GM06990 (cell line): Measurements from ENCODE around the gene MINDY4.

Experiments used
- DNase-seq: peaks from one replicate; pipeline ENCODE4 v3.0.0-alpha.2; 2011; ENCODE audit not compliant: insufficient read length; ENCODE audit errors: extremely low read depth
- H3K27me3 ChIP-seq: replicated peaks from 2 replicates; pipeline ENCODE4 v1.6.0; 2011; ENCODE audit warnings: low read length; ENCODE audit not compliant: control insufficient read depth, insufficient read depth
- H3K36me3 ChIP-seq: 2 replicates; pipeline ENCODE4 v1.5.1; 2011; ENCODE audit warnings: low read length; ENCODE audit not compliant: control insufficient read depth, insufficient read depth
- H3K4me3 ChIP-seq: replicated peaks from 2 replicates; pipeline ENCODE4 v1.5.1; 2011; ENCODE audit warnings: low read depth, mild to moderate bottlenecking, control low read depth, low read length
- TF ChIP-seq, protein P1 (sequence below): IDR thresholded peaks from 2 replicates; pipeline ENCODE4 v1.5.1; 2011; ENCODE audit warnings: low read length, control low read depth, mild to moderate bottlenecking, inconsistent platforms; ENCODE audit not compliant: insufficient read depth, poor library complexity, severe bottlenecking

MINDY4 gene

DNA sequence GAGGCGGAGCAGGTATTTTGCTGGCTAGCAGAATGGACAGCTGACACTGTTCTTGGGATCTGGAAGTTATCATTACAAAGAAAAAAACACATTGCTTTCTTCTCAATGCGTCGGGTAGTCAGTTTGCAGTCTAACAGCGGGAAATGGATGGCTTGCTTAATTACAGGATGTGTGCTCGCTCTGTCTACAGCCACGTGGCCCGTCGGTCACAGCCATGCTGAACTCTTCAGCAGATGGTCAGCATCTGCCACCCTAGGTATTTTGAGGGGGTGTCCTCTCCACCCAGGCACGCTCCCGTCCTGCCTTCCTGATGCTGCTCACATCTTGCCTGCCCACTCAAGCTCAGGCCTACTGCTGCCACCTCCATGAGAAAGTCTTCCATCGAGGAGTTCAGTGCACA lies 39.6 kb upstream of the MINDY4 start:
- DNase-seq, result no peak
- TF ChIP-seq, protein P1, sequence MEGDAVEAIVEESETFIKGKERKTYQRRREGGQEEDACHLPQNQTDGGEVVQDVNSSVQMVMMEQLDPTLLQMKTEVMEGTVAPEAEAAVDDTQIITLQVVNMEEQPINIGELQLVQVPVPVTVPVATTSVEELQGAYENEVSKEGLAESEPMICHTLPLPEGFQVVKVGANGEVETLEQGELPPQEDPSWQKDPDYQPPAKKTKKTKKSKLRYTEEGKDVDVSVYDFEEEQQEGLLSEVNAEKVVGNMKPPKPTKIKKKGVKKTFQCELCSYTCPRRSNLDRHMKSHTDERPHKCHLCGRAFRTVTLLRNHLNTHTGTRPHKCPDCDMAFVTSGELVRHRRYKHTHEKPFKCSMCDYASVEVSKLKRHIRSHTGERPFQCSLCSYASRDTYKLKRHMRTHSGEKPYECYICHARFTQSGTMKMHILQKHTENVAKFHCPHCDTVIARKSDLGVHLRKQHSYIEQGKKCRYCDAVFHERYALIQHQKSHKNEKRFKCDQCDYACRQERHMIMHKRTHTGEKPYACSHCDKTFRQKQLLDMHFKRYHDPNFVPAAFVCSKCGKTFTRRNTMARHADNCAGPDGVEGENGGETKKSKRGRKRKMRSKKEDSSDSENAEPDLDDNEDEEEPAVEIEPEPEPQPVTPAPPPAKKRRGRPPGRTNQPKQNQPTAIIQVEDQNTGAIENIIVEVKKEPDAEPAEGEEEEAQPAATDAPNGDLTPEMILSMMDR, result no peak
- Histone ChIP-seq H3K4me3 (no peak overlapping the region), H3K36me3 (no peaks in the 10 kb centered on the region), H3K27me3 (no peaks in the 10 kb centered on the region; the same call in 1 of the 2 replicates)

DNA sequence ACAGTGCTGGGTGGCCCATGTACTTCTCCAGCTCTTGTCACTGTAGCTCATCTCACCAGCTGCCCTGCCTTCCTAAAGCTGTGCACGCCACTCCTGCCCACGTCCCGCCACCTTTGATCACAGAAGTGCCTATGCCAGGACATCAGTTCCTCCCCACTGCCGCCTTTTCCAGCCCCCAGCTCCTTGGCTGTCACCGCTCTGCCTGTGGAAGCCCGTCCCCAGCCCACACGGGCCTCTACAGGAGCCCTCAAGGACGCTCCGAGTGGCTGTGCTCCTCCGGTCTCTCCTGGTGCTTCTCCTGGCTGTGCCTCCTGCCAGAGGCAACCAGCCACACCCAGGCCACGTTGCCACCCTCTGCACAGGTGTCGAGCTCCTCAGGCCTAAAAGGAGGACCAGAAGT lies 38.6 kb upstream of the MINDY4 start:
- Histone ChIP-seq H3K4me3 (no peak overlapping the region), H3K27me3 (no peaks in the 10 kb centered on the region; the same call in 1 of the 2 replicates), H3K36me3 (no peaks in the 10 kb centered on the region)
- TF ChIP-seq, protein P1, result no peak
- no peak for DNase-seq

DNA sequence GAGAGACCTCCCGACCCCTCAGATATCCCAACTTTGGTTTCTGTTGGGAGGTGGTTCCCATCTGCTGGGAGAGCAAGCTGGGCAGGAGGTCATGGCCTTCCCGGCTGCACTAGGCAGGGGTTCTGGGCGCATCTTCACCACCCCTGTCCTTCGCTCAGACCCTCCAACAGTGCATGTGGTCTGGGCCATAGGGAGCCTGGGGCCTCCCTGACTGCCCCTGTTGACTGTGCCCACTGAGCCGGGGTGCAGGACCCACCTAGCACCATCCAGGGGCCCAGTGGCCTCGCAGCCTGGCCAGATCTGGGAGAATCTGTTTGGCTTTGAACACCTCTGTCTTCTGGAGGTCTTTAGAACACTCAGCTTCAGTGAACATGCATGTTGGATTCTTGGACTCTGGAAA lies 38.0 kb upstream of the MINDY4 start:
- TF ChIP-seq, protein P1, result no peak
- H3K4me3 ChIP-seq, result no peak overlapping the region
- H3K36me3 ChIP-seq, result no peaks in the 10 kb centered on the region
- H3K27me3 ChIP-seq, result no peaks in the 10 kb centered on the region; the same call in 1 of the 2 replicates
- no peak for DNase-seq

DNA sequence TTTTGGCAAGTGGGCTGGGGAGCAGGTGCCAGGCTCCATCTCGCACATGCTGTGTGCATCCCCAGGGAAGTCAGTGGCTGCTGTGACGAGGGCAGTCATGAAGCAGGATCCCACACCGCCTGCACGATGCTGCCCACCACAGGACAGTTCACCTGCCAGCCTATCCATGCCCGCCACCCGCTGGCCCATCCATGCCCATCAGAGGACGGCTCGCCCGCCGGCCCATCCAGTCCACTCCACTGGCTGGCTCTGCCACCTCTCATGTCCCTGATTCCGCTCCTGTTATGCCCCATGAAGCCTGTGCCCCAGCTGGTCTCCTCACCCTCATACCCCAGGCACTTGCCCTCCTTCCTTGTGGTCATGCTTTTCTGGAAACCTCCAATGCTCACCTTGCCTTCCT lies 37.5 kb upstream of the MINDY4 start:
- DNase-seq, result no peak
- no peak overlapping the region for H3K4me3 ChIP-seq
- H3K36me3 ChIP-seq, result no peaks in the 10 kb centered on the region
- TF ChIP-seq, protein P1, result no peak
- no peaks in the 10 kb centered on the region; the same call in 1 of the 2 replicates for H3K27me3 ChIP-seq

DNA sequence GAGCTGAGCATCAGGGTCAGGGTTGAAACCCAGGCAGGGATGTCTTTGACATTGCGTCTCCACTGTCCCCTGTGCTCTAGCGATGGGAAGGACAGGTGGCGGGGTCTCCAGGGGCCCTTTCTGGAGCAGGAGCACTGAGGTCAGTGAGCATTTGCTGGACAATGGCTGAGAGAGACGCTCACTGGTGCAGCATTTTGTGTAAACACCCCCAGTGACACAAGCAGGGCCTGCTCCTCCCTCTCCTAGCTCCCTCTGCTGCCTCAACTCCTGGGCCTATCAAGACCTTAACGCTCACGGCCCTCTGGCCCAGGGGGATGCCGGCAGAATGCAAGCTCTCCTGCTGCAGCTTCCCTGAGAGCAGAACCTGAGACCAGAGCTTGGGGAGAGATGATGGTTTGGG lies 36.7 kb upstream of the MINDY4 start:
- H3K27me3 ChIP-seq, result no peaks in the 10 kb centered on the region; the same call in 1 of the 2 replicates
- TF ChIP-seq, protein P1, result no peak
- H3K4me3 ChIP-seq, result no peak overlapping the region
- H3K36me3 ChIP-seq, result no peaks in the 10 kb centered on the region
- DNase-seq, result no peak

DNA sequence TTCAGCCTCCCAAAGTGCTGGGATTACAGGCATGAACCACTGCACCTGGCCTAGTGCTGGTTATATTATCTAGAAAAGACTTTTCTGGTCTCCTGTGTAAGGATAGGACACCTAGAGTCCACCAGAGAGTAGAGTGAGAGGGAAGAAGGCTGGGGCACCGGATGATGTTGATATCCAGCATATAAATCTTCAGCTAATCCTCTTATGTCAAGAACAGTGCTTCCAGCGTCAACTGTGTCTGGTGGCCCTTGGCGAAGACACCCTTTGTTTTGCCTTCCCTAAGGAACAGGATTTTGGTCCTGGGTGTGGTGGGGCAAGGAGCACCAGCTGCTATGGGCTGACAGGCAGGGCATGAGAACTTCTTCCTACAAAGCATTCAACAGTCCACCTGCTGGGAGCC lies 35.6 kb upstream of the MINDY4 start:
- DNase-seq, result no peak
- TF ChIP-seq, protein P1, result no peak
- Histone ChIP-seq H3K4me3 (no peak overlapping the region), H3K36me3 (no peaks in the 10 kb centered on the region), H3K27me3 (no peaks in the 10 kb centered on the region; the same call in 1 of the 2 replicates)
